Mesendoderm (in vitro differentiated cells): ENCODE measurements around the gene MTA1.

Experiments used
- DNase-seq: peaks from one replicate; pipeline ENCODE4 v3.0.0; 2013
- H2AK5ac ChIP-seq: 2 replicates; pipeline ENCODE4 v1.6.1; 2013; ENCODE audit warnings: low read length, inconsistent platforms
- H2BK120ac ChIP-seq: 2 replicates; pipeline ENCODE4 v1.6.1; 2013; ENCODE audit warnings: low read depth, mild to moderate bottlenecking, low read length, moderate library complexity, mixed read lengths
- H2BK15ac ChIP-seq: replicated peaks from 2 replicates; pipeline ENCODE4 v1.6.1; 2013; ENCODE audit warnings: low read depth, mild to moderate bottlenecking, moderate library complexity
- H2BK5ac ChIP-seq: 2 replicates; pipeline ENCODE4 v1.6.1; 2013; ENCODE audit warnings: low read length, inconsistent platforms
- H3K18ac ChIP-seq: 2 replicates; pipeline ENCODE4 v1.6.1; 2013; ENCODE audit warnings: mild to moderate bottlenecking, low read length, mixed read lengths
- H3K23ac ChIP-seq: one replicate; pipeline ENCODE4 v1.6.1; 2013; ENCODE audit warnings: low read length
- H3K27ac ChIP-seq: 2 replicates; pipeline ENCODE4 v1.5.1; 2013; ENCODE audit warnings: low read depth, mild to moderate bottlenecking, inconsistent platforms, low read length, moderate library complexity
- H3K27me3 ChIP-seq: 2 replicates; pipeline ENCODE4 v1.6.1; 2013; ENCODE audit warnings: low read length, control low read depth, mild to moderate bottlenecking, inconsistent platforms; ENCODE audit not compliant: insufficient read depth, poor library complexity
- H3K36me3 ChIP-seq: 2 replicates; pipeline ENCODE4 v1.6.1; 2013; ENCODE audit warnings: low read length, inconsistent platforms; ENCODE audit not compliant: control insufficient read depth, insufficient read depth
- H3K4ac ChIP-seq: one replicate; pipeline ENCODE4 v1.6.1; 2013; ENCODE audit warnings: low read depth, mild to moderate bottlenecking, low read length, moderate library complexity
- H3K4me1 ChIP-seq: 2 replicates; pipeline ENCODE4 v1.6.1; 2013; ENCODE audit warnings: low read depth, low read length, inconsistent platforms; ENCODE audit not compliant: control insufficient read depth
- H3K4me2 ChIP-seq: 2 replicates; pipeline ENCODE4 v1.6.1; 2013; ENCODE audit warnings: low read length
- H3K4me3 ChIP-seq: 2 replicates; pipeline ENCODE4 v1.5.1; 2013; ENCODE audit warnings: mild to moderate bottlenecking, low read length
- H3K56ac ChIP-seq: one replicate; pipeline ENCODE4 v1.6.1; 2013; ENCODE audit warnings: low read length
- H3K79me1 ChIP-seq: 2 replicates; pipeline ENCODE4 v1.6.1; 2013; ENCODE audit warnings: low read length, inconsistent platforms
- H3K79me2 ChIP-seq: 2 replicates; pipeline ENCODE4 v1.6.1; 2013; ENCODE audit warnings: mild to moderate bottlenecking, low read length; ENCODE audit not compliant: control insufficient read depth, insufficient read depth
- H3K9ac ChIP-seq: 2 replicates; pipeline ENCODE4 v1.6.1; 2013; ENCODE audit warnings: low read length, inconsistent platforms
- H4K5ac ChIP-seq: one replicate; pipeline ENCODE4 v1.6.1; 2013; ENCODE audit warnings: low read length
- H4K8ac ChIP-seq: one replicate; pipeline ENCODE4 v1.6.1; 2013; ENCODE audit warnings: low read depth, mild to moderate bottlenecking, control low read depth, low read length, moderate library complexity
- WGBS: extraction: QIAGEN DNeasy Blood & Tissue Kit; methylation state at CpG from one replicate; pipeline ENCODE4 v1.1.7; 2013; ENCODE audit warnings: low lambda C conversion rate, missing lambda C conversion rate; ENCODE audit not compliant: insufficient coverage; ENCODE audit errors: extremely low coverage; 5-methylcytosine and 5-hydroxymethylcytosine counted together

Gene MTA1

GRCh38 chr14:105519946-105520698, 100.5 kb downstream of the MTA1 start:
- no peak overlapping the region for H3K18ac ChIP-seq
- no peak overlapping the region for H3K4ac ChIP-seq
- no peak overlapping the region for H2AK5ac ChIP-seq
- no peak for DNase-seq
- no peaks in the 10 kb centered on the region for H3K79me2 ChIP-seq
- H3K23ac ChIP-seq = no peak overlapping the region
- H2BK120ac ChIP-seq = no peak overlapping the region
- no peak overlapping the region for H3K56ac ChIP-seq
- no peak overlapping the region for H2BK15ac ChIP-seq
- H3K36me3 ChIP-seq = no peaks in the 10 kb centered on the region
- H3K9ac ChIP-seq = no peak overlapping the region
- no peak overlapping the region for H3K4me2 ChIP-seq
- no peak overlapping the region for H3K4me3 ChIP-seq
- no peak overlapping the region for H4K8ac ChIP-seq
- H3K27me3 ChIP-seq = no peaks in the 10 kb centered on the region
- no CpG with 5 or more reads among the region's 14 CpGs for WGBS
- no peaks in the 10 kb centered on the region for H3K4me1 ChIP-seq
- no peak overlapping the region for H2BK5ac ChIP-seq
- no peak overlapping the region for H4K5ac ChIP-seq
- no peaks in the 10 kb centered on the region for H3K79me1 ChIP-seq
- no peak overlapping the region for H3K27ac ChIP-seq
